ENCODE results near the gene PRKAG3.

PRKAG3 gene

DNA sequence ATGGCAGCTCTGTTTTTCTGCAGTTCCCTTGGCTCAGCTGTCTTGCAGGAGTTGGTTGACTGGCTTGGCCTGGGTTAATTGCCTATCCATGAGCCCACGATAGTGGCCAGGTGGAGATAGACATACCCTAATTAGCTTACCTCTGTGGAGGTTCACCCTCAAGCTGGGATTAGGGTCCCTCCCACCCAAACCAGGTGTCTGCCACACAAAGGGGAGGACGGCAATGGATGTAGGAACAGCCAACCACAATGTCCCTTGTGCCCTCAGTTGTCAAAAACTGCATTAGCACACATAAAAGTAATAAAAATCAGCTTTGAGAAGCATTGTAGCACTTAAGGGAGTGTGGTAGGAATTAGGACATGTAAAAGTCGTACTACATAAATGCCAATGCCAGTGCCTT, 45.5 kb downstream of the PRKAG3 start:
- DNase-seq (ENCODE audit: extremely low read depth, low read depth): no peak
- H3K4me3 ChIP-seq (replicated peaks; ENCODE audit: low read depth, low read length): no peak overlapping the region
- TF ChIP-seq, protein P1, sequence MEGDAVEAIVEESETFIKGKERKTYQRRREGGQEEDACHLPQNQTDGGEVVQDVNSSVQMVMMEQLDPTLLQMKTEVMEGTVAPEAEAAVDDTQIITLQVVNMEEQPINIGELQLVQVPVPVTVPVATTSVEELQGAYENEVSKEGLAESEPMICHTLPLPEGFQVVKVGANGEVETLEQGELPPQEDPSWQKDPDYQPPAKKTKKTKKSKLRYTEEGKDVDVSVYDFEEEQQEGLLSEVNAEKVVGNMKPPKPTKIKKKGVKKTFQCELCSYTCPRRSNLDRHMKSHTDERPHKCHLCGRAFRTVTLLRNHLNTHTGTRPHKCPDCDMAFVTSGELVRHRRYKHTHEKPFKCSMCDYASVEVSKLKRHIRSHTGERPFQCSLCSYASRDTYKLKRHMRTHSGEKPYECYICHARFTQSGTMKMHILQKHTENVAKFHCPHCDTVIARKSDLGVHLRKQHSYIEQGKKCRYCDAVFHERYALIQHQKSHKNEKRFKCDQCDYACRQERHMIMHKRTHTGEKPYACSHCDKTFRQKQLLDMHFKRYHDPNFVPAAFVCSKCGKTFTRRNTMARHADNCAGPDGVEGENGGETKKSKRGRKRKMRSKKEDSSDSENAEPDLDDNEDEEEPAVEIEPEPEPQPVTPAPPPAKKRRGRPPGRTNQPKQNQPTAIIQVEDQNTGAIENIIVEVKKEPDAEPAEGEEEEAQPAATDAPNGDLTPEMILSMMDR (IDR thresholded peaks at IDR 0.05; ENCODE audit: low read depth, low read length, missing control alignments): no peak

DNA sequence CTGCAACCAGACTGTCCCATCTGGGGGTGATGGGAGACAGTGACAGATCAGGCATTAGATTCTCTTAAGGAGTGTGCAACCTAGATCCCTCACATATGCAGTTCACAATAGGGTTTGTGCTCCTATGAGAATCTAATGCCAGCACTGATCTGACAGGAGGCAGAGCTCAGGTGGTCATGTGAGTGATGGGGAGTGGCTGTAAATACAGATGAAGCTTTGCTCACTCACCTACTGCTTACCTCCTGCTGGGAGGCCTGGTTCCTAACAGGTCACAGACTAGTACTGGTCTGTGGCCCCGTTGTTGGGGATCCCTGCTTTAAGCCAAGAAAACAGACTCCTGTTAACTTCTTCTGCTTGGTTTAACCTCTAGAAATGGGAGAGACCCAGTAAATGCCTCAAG, 46.5 kb downstream of the PRKAG3 start:
- no peak overlapping the region for H3K4me3 ChIP-seq (replicated peaks; ENCODE audit: low read depth, low read length)
- TF ChIP-seq, protein P1 (IDR thresholded peaks at IDR 0.05; ENCODE audit: low read depth, low read length, missing control alignments): no peak
- no peak for DNase-seq (ENCODE audit: extremely low read depth, low read depth)

DNA sequence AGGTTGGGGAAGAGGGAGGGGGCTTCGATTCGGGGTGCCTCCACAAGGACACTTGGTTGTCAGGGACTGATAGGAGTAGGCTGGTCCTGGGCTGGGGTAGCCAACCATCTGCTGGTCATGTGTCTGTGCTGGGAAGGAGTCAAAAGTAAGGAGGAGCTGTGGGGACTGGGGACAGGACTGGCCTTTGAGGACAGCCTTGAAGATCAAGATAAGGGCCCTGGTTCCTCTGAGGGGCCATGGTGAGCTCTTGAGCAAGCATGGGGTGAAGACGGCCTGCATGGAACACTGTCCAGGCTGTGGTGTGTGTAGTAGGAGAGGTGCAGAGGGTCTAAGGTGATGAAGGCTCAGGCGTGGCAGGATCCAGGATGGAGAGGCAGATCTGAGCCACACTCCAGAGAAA, 47.9 kb downstream of the PRKAG3 start:
- no peak for DNase-seq (ENCODE audit: extremely low read depth, low read depth)
- TF ChIP-seq, protein P1 (IDR thresholded peaks at IDR 0.05; ENCODE audit: low read depth, low read length, missing control alignments): no peak

DNA sequence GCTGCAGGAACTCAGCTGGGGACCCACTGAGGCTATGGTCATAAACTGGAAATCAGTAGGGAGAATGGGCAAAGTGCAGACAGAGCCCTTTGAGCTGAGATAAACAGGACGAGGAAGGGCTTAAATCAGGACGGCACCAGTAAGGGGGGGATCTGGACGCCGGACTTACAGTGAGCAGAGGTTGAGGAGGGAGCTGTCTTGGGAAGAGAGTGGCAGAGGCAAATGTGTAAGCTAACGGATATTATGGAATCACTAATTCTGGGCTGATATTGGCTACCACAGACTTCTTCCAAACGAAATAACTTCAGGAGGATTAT, 49.1 kb downstream of the PRKAG3 start:
- DNase-seq (ENCODE audit: extremely low read depth, low read depth): no peak
- H3K4me3 ChIP-seq (replicated peaks; ENCODE audit: low read depth, low read length): peak overlapping the region; percentile 42
- TF ChIP-seq, protein P1 (IDR thresholded peaks at IDR 0.05; ENCODE audit: low read depth, low read length, missing control alignments): no peak

More for the DNA sequence above, 47.9 kb downstream of the PRKAG3 start:
- H3K4me3 ChIP-seq (replicated peaks; ENCODE audit: low read depth, low read length): no peak overlapping the region

DNA sequence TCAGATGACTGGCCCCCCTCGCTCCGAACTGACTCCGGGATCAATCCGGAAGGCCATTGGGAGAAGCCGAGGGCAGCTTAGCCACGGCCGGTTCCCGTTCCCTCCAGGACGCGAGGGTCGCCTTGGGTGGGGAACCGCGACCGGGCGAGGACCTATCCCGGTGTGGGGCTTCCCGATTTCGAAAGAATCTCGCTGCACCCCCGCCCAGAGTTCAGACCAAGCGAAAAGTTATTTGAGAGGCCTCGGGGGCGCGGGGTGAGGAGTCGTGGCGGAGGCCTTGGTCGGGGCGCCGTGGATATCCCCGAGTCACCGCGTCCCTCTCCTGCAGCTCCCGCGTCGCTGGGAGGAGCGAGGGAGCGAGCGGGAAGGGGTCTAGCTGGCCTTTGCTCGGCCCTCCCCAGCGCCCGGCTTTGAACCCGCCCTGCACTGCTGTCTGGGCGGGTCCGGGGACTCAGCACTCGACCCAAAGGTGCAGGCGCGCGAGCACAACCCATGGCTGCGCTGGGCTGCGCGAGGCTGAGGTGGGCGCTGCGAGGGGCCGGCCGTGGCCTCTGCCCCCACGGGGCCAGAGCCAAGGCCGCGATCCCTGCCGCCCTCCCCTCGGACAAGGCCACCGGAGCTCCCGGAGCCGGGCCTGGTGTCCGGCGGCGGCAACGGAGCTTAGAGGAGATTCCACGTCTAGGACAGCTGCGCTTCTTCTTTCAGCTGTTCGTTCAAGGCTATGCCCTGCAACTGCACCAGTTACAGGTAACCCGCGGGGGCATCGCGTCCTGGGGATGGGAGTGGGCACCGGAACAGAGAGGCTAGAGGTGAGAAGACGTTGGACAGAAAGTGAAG, 49.7 kb downstream of the PRKAG3 start, which contains the start of gene CYP27A1:
Gene CYP27A1, plus strand, starts transcription at position 457 of the 837 bp plus-strand sequence. Its CDS starts 36 bp downstream, at position 493.
- DNase-seq (ENCODE audit: extremely low read depth, low read depth): no peak
- TF ChIP-seq, protein P1 (IDR thresholded peaks at IDR 0.05; ENCODE audit: low read depth, low read length, missing control alignments): no peak
- H3K4me3 ChIP-seq (replicated peaks; ENCODE audit: low read depth, low read length): peak within 1 kb of the TSS; percentile 42

DNA sequence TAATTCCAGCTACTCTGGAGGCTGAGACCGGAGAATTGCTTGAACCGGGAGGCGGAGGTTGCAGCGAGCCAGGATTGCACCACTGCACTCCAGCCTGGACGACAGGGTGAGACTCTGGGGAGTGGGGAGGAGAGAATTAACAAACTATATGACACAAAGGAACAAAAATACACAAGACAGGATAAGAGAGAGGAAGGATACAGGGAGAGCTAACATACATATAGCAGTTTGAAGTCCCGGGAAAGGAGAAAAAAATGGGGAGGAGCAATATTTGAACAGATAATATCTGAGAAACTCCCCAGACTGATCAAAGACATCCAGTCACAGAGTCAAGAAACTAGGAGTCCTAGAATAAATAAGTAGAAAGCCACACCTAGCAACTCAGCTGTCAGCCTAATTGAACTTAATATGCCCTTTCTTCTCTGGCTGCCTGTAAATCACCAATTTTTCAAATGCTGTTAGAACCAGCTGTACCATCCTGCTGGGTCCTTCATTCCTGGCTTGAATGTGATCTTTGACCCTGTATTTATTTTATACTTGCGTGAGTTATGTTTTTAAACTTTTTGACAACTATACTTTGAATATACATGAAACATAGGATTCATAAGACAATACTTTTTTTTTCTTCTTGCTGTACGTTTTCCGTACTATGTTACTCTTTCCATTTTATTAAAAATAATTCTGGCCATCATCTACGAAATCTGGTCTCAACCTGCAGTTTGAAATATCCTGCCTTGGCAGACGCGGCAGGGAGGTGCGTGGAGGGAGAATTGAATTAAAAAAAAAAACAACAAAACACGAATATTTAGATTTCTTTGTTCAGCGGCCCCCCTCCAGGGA, 50.5 kb downstream of the PRKAG3 start:
- peak overlapping the region; percentile 42 for H3K4me3 ChIP-seq (replicated peaks; ENCODE audit: low read depth, low read length)
- no peak for DNase-seq (ENCODE audit: extremely low read depth, low read depth)
- TF ChIP-seq, protein P1 (IDR thresholded peaks at IDR 0.05; ENCODE audit: low read depth, low read length, missing control alignments): no peak

All from HFF-Myc (cell line).